HFFc6 (cell line): Measurements from ENCODE around the gene ZNF600. TPM values are rescaled to one million over a fixed set of nuclear protein-coding genes. Genes with fewer than 3 reads are reported as not detected.
"Not testable (repeated sequence)": the region's sequence is repeated elsewhere in the genome, so short reads cannot be mapped to it uniquely, and the experiment has no call there.

Source experiments
- DNase-seq: peaks from one replicate; pipeline ENCODE4 v3.0.0-alpha.2; 2018
- H3K27ac Mint-ChIP-seq: 2 replicates; pipeline ENCODE4 v1.8.0; 2020; ENCODE audit warnings: mild to moderate bottlenecking, mixed read lengths
- H3K27me3 Mint-ChIP-seq: 2 replicates; pipeline ENCODE4 v1.8.0; 2021; ENCODE audit warnings: mild to moderate bottlenecking, moderate library complexity, mixed read lengths; ENCODE audit not compliant: insufficient read depth
- H3K36me3 Mint-ChIP-seq: 2 replicates; pipeline ENCODE4 v1.8.0; 2021; ENCODE audit warnings: low read depth, mixed read lengths
- H3K4me1 Mint-ChIP-seq: 2 replicates; pipeline ENCODE4 v1.8.0; 2020; ENCODE audit warnings: low read depth, mixed read lengths
- H3K4me3 Mint-ChIP-seq: 2 replicates; pipeline ENCODE4 v1.8.0; 2020; ENCODE audit warnings: mild to moderate bottlenecking, moderate library complexity, mixed read lengths
- H3K9me3 Mint-ChIP-seq: 2 replicates; pipeline ENCODE4 v1.8.0; 2020; ENCODE audit warnings: mild to moderate bottlenecking, mixed read lengths
- total RNA-seq, 6 experiments: library from RNA; stranded (reverse); fragmentation: NEBNext Ultra II Directional; extraction: Animal tissue kit (Norgen Biotek cat#: 25700); gene quantifications; 2 replicates in 1 of 6; 3 replicates in 5 of 6; pipeline ENCODE4 v1.2.3, GENCODE V29; 2021
- TF ChIP-seq, protein P1 (sequence below): fragments of 200-600 bp; sonication (generic); IDR thresholded peaks from 2 replicates; pipeline ENCODE4 v1.5.0; 2021; ENCODE audit warnings: antibody characterized with exemption, mild to moderate bottlenecking

The ZNF600 gene
- total RNA-seq, 6 experiments from 2014 or later: 2.1 to 3.7 (median 3.1) TPM

DNA sequence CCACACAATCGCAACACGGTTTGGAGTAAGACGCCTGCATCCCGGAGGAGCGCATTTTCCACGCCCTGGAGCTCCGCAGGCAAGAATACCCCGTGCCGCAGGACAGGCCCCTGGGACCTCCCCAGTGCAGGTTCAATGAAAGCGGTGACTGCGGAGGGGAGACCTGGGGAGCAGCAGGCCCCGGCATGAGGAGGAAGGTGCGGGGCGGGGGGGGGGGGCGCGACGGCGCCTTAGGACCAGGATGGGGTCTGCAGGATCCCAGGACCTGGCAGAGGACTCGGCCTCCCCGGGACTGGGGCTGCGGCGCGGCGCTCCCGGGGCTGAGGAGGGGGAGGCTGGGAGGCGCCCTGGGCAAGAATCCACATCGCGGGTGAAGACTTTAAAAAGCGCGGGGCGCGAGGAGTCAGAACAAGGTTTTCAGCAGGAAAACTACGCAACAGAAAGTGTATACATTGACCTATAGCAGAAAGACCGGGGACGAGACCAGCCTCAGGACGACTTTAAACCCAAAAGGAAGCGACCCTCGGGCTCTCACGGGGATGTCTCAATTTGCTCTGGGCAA is 52.2 kb downstream of the ZNF600 start:
- TF ChIP-seq, protein P1, sequence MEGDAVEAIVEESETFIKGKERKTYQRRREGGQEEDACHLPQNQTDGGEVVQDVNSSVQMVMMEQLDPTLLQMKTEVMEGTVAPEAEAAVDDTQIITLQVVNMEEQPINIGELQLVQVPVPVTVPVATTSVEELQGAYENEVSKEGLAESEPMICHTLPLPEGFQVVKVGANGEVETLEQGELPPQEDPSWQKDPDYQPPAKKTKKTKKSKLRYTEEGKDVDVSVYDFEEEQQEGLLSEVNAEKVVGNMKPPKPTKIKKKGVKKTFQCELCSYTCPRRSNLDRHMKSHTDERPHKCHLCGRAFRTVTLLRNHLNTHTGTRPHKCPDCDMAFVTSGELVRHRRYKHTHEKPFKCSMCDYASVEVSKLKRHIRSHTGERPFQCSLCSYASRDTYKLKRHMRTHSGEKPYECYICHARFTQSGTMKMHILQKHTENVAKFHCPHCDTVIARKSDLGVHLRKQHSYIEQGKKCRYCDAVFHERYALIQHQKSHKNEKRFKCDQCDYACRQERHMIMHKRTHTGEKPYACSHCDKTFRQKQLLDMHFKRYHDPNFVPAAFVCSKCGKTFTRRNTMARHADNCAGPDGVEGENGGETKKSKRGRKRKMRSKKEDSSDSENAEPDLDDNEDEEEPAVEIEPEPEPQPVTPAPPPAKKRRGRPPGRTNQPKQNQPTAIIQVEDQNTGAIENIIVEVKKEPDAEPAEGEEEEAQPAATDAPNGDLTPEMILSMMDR: no peak
- peak overlapping the region; percentile 92 for H3K27ac Mint-ChIP-seq
- H3K4me3 Mint-ChIP-seq: peak overlapping the region; percentile 86
- peaks cover 22% of the 10 kb centered on the region for H3K4me1 Mint-ChIP-seq
- H3K9me3 Mint-ChIP-seq: peaks cover 20% of the 10 kb centered on the region
- peaks cover 5% of the 10 kb centered on the region for H3K36me3 Mint-ChIP-seq
- no peaks in the 10 kb centered on the region; the same call in none of the 2 replicates for H3K27me3 Mint-ChIP-seq
- no peak for DNase-seq

DNA sequence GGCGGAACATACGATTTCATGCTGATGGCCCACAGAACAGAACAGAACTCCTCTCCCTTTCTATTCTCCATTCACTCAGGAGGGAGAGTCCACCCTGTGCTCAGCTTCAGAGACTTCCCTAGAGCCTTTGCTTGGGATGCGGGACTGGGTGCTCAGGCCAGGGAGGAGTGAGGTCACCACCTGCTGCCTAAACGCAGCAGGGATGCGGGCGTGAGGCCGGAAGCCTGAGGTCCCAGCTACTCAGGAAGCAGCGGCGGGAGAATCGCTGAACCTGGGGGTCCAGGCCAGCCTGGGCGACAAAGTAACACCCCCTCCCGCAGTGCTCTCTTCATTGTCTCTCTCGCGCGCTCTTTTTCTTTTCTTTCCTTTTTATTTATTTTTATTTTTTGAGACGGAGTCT is 60.5 kb downstream of the ZNF600 start:
- Mint-ChIP-seq H3K36me3 (peaks cover 35% of the 10 kb centered on the region), H3K4me1 (peaks cover 23% of the 10 kb centered on the region)
- H3K9me3 Mint-ChIP-seq, H3K4me3 Mint-ChIP-seq, H3K27ac Mint-ChIP-seq, DNase-seq, H3K27me3 Mint-ChIP-seq: not testable (repeated sequence)

DNA sequence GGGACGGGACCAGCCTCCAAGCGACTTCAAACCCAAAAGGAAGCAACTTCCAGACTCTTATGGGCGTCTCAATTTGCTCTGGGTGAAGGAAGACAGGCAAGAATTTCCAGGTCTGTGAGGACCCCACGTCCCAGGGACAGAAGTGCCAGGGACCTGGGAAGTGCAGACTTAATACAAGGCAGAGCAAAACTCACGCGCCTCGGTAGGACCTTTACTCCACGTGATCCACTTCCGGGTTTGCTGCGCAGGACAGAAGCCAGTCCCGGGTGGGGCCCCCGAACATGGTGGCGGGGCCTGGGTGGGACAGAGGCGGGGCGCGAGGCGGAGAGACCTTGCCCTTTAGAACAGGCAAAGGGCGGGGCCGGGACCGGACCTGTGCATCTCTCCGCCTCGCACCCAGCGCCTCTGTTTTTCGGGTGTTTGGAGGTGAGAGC is 61.0 kb downstream of the ZNF600 start:
- H3K36me3 Mint-ChIP-seq: peaks cover 35% of the 10 kb centered on the region
- peaks cover 5% of the 10 kb centered on the region for H3K27me3 Mint-ChIP-seq
- no peak overlapping the region for H3K27ac Mint-ChIP-seq
- H3K4me3 Mint-ChIP-seq: no peak overlapping the region
- no peak for DNase-seq
- H3K9me3 Mint-ChIP-seq: no peaks in the 10 kb centered on the region; the same call in 1 of the 2 replicates
- peaks cover 23% of the 10 kb centered on the region for H3K4me1 Mint-ChIP-seq
- TF ChIP-seq, protein P1: no peak

DNA sequence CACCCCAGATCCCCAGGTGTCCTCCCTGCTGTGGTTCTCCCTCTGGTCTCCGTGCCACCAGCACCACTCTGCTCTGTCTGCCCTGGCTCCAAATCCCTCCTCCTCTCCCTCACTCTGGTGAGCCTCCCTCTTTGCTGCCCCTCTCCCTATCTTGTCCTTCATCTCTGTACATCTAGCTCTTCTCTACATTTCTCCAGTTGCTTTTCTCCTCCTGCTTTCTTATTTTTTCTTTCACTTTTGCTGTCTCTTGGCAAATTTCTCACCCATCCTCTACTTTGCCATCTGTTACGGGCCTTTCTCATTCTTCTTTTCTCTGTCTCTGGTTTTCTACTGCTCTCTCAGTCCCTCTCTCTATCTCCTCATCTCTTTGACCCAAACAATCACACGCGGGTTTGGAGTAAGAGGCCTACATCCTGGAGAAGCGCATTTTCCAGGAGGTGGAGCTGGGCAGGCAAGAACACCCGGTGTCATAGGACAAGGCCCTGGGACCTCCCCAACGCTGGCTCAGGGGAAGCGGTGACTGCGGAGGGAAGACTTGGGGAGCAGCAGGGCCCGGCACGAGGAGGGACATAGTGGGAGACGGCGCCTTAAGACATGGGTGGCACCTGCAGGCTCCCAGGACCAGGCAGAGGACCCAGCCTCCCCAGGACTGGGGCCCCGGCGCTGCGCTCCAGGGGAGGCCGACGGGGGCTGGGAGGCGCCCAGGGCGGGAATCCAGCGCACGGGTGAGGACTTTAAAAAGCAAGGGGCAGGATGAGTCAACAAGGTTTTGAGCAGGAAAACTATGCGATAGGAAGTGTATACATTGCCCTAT is 61.7 kb downstream of the ZNF600 start:
- no peak for DNase-seq
- Mint-ChIP-seq H3K9me3 (peaks cover 3% of the 10 kb centered on the region), H3K27ac (no peak overlapping the region; the same call in 1 of the 2 replicates), H3K4me3 (no peak overlapping the region), H3K27me3 (peaks cover 5% of the 10 kb centered on the region), H3K36me3 (peaks cover 36% of the 10 kb centered on the region), H3K4me1 (peaks cover 23% of the 10 kb centered on the region)
- TF ChIP-seq, protein P1: no peak

DNA sequence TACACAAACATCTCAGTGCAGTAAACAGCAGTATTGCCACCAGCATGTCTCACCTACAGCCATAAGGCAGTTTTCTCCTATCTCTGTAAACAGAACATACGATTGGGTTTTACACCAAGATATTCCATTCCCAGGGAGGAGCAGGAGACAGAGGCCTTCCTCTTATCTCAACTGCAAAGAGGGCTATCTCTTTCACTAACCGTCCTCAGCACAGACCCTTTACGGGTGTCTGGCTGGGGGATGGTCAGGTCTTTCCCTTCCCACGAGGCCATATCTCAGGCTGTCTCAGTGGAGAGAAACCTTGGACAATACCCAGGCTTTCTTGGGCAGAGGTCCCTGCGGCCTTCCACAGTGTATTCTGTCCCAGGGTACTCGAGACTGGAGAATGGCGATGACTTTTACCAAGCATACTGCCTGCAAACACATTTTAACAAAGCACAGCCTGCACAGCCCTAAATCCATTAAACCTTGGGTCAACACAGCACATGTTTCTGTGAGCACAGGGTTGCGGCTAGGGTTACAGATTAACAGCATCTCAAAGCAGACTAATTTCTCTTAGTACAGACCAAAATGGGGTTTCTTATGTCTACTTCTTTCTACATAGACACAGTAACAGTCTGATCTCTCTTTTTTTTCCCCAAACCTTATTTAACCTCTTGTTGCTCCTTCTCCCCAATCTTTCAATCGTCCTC is 62.5 kb downstream of the ZNF600 start:
- Mint-ChIP-seq H3K9me3 (peaks cover 11% of the 10 kb centered on the region), H3K36me3 (peaks cover 41% of the 10 kb centered on the region), H3K4me1 (peaks cover 31% of the 10 kb centered on the region)
- not testable (repeated sequence) for DNase-seq, H3K4me3 Mint-ChIP-seq, H3K27ac Mint-ChIP-seq, H3K27me3 Mint-ChIP-seq

DNA sequence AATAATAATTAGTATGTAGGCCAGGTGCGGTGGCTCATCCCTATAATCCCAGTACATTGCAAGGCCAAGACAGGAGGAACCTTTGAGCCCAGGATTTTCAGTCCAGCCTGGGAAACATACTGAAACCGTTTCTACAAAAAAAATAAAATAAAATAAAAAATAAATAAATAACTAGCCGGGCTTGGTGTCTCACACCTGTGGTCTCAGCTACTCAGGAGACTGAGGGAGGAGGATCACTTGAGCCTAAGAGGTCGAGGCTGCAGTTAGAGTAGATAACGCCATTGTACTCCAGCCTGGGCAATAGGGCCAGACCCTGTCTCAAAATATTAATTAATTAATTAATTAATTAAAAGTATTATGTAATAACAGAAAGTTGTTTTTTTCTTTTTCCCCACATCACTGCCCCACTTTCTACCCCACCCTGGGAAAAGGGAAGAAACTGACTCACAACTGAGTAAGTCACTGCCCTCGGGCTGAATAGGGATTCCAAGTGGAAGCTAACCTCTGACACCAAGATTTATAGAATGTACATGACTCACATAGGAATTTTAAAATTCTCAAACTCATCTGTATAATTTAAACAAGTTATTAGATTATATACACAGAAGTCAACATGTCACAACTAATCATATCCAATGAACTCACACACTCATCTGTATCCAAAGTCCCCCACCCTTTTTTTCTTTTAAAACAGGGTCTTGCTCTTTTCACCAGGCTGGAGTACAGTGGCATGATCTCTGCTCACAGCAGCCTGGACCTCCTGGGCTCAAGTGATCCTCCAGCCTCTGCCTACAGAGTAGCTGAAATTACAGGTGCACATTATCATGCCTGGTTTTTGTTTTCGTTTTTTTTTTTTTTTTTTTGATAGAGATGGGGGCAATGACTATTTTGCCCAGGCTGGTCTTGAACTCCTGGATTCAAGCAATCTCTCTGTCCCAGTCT is 64.3 kb downstream of the ZNF600 start:
- peaks cover 32% of the 10 kb centered on the region for H3K36me3 Mint-ChIP-seq
- no peak overlapping the region for H3K4me3 Mint-ChIP-seq
- peak overlapping the region; percentile 18 for H3K27ac Mint-ChIP-seq
- peaks cover 37% of the 10 kb centered on the region for H3K4me1 Mint-ChIP-seq
- TF ChIP-seq, protein P1: no peak
- H3K27me3 Mint-ChIP-seq: peaks cover 5% of the 10 kb centered on the region
- DNase-seq: peak; percentile 90
- H3K9me3 Mint-ChIP-seq: peaks cover 12% of the 10 kb centered on the region

DNA sequence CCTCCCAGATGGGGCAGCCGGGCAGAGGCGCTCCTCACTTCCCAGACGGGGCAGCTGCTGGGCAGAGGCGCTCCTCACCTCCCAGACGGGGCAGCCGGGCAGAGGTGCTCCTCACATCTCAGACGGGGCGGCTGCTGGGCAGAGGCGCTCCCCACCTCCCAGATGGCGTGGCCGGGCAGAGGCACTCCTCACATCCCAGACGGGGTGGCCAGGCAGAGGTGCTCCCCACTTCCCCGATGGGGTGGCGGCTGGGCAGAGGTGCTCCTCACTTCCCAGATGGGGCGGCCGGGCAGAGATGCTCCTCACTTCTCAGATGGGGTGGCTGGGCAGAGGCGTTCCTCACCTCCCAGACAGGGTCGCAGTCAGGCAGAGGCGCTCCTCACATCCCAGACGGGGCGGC is 66.0 kb downstream of the ZNF600 start:
- not testable (repeated sequence) for H3K27me3 Mint-ChIP-seq, H3K27ac Mint-ChIP-seq, H3K4me3 Mint-ChIP-seq, DNase-seq
- Mint-ChIP-seq H3K4me1 (peaks cover 54% of the 10 kb centered on the region), H3K9me3 (peaks cover 12% of the 10 kb centered on the region), H3K36me3 (peaks cover 26% of the 10 kb centered on the region)
